Endothelial cell of umbilical vein (primary cell): ENCODE data around the gene ARPC2. TPM values are rescaled to one million over a fixed set of nuclear protein-coding genes. Genes with fewer than 3 reads are reported as not detected.

Source experiments
- BruUV-seq: library from RNA; stranded (reverse); fragments of 400-500 nt; replicated peaks from 2 replicates; lab custom pipeline; 2021; lab: Mats Ljungman, UMichigan
- CTCF ChIA-PET: fragments of 300-600, 350-600 bp; sonication (Branson Sonifier 250); formaldehyde crosslinking; loops from one replicate; lab custom pipeline; 2021; ENCODE audit warnings: antibody characterized with exemption, inconsistent platforms; lab: Charles Lee
- POLR2A ChIA-PET: fragments of 300-600, 350-600 bp; sonication (Branson Sonifier 250); formaldehyde crosslinking; loops from one replicate; lab custom pipeline; 2021; ENCODE audit warnings: antibody characterized with exemption, inconsistent platforms; lab: Charles Lee
- DNase-seq: peaks from one replicate; pipeline ENCODE4 v3.0.0-alpha.2; 2011; ENCODE audit warnings: low read depth, low spot score
- FAIRE-seq: peaks from 2 replicates; lab custom pipeline; 2011; peaks lifted over from hg19 to GRCh38; lab: Jason Lieb, UNC
- H2AFZ ChIP-seq: 2 replicates; pipeline ENCODE4 v1.6.0; 2012; ENCODE audit warnings: low read depth, low read length, control low read depth, inconsistent platforms
- H3K27ac ChIP-seq: 2 replicates; pipeline ENCODE4 v1.5.1; 2011; ENCODE audit warnings: low read depth, mild to moderate bottlenecking, control low read depth, low read length, moderate library complexity; ENCODE audit not compliant: insufficient read depth
- H3K27me3 ChIP-seq, 2 experiments: 2 replicates each; pipeline versions ENCODE4 v1.6.0 to v1.6.1; 2011; ENCODE audit warnings: low read length in 2 of 2, mixed read lengths in 1 of 2; ENCODE audit not compliant: control insufficient read depth in 2 of 2, insufficient read depth in 2 of 2
- H3K36me3 ChIP-seq, 2 experiments: 2 replicates in 1 of 2; 3 replicates in 1 of 2; pipeline ENCODE4 v1.5.1; 2011; ENCODE audit warnings: low read length in 2 of 2, mild to moderate bottlenecking in 1 of 2, moderate library complexity in 1 of 2; ENCODE audit not compliant: control insufficient read depth in 2 of 2, insufficient read depth in 2 of 2; ENCODE audit errors: extremely low read depth in 1 of 2
- H3K4me1 ChIP-seq: 3 replicates; pipeline ENCODE4 v1.5.1; 2011; ENCODE audit warnings: mild to moderate bottlenecking, low read length; ENCODE audit not compliant: control insufficient read depth, insufficient read depth; ENCODE audit errors: extremely low read depth
- H3K4me2 ChIP-seq: 2 replicates; pipeline ENCODE4 v1.6.1; 2011; ENCODE audit warnings: low read length, control low read depth, mixed read lengths; ENCODE audit not compliant: insufficient read depth
- H3K4me3 ChIP-seq, 3 experiments: fragments of 200-600 bp in 1 of 3; sonication (generic), shearing (Covaris generic) in 1 of 3; replicated peaks in 1 of 3; 2 replicates each; pipeline ENCODE4 v1.5.1; 2011 to 2016; ENCODE audit warnings: control low read depth in 3 of 3, low read length in 3 of 3, mild to moderate bottlenecking in 2 of 3, inconsistent platforms in 1 of 3, low read depth in 1 of 3, moderate library complexity in 1 of 3; ENCODE audit not compliant: insufficient read depth in 1 of 3
- H3K79me2 ChIP-seq: 2 replicates; pipeline ENCODE4 v1.6.0; 2012; ENCODE audit warnings: low read length, inconsistent platforms; ENCODE audit not compliant: control insufficient read depth, insufficient read depth
- H3K9ac ChIP-seq: replicated peaks from 2 replicates; pipeline ENCODE3; 2011; ENCODE audit warnings: low read length, control low read depth; ENCODE audit not compliant: insufficient read depth; ENCODE audit errors: extremely low read depth
- H3K9me1 ChIP-seq: replicated peaks from 3 replicates; pipeline ENCODE4 v1.6.0; 2011; ENCODE audit warnings: mild to moderate bottlenecking, low read length; ENCODE audit not compliant: control insufficient read depth, insufficient read depth; ENCODE audit errors: extremely low read depth
- H3K9me3 ChIP-seq: replicated peaks from 2 replicates; pipeline ENCODE4 v1.5.1; 2012; ENCODE audit warnings: low read length, inconsistent platforms; ENCODE audit not compliant: control insufficient read depth, insufficient read depth
- H4K20me1 ChIP-seq: replicated peaks from 2 replicates; pipeline ENCODE3; 2011; ENCODE audit warnings: mild to moderate bottlenecking, low read length; ENCODE audit not compliant: control insufficient read depth, insufficient read depth; ENCODE audit errors: extremely low read depth
- EZH2 ChIP-seq: IDR thresholded peaks from 2 replicates; pipeline ENCODE4 v1.6.1; 2012; ENCODE audit warnings: borderline replicate concordance, low read depth, mild to moderate bottlenecking, moderate library complexity, low read length, inconsistent platforms; ENCODE audit not compliant: severe bottlenecking
- GATA2 ChIP-seq: IDR thresholded peaks from 2 replicates; pipeline ENCODE4 v1.7.0; 2011; ENCODE audit warnings: low read depth, mild to moderate bottlenecking, moderate library complexity, mixed read lengths, low read length; ENCODE audit not compliant: insufficient read length, insufficient read depth
- JUN ChIP-seq: IDR thresholded peaks from 2 replicates; pipeline ENCODE4 v1.6.1; 2011; ENCODE audit warnings: borderline replicate concordance, low read depth; ENCODE audit not compliant: insufficient read length, insufficient read depth
- MYC ChIP-seq: IDR thresholded peaks from one replicate; pipeline ENCODE4 v1.6.1; 2011; ENCODE audit warnings: mild to moderate bottlenecking, low read depth, low read length
- POLR2A ChIP-seq: IDR thresholded peaks from 2 replicates; pipeline ENCODE4 v1.6.1; 2012; ENCODE audit warnings: low read depth, mild to moderate bottlenecking, control low read depth, low read length
- POLR2AphosphoS5 ChIP-seq: IDR thresholded peaks from 2 replicates; pipeline ENCODE4 v1.6.1; 2012; ENCODE audit warnings: low read depth, mild to moderate bottlenecking, control low read depth, low read length, moderate library complexity; ENCODE audit not compliant: insufficient read depth
- dilution Hi-C: fragments of 300-500 bp; cut with MboI; formaldehyde crosslinking; loops from one replicate; pipeline ENCODE4 v1.15.0; 2019; ENCODE audit warnings: low sequenced_read_pairs; ENCODE audit not compliant: extremely low pct_ligation_motif_present
- intact Hi-C: fragments of 100-400 bp; cut with micrococcal nuclease; formaldehyde crosslinking; loops from one replicate; pipeline ENCODE4 v1.10.0; 2022
- polyA plus RNA-seq, 4 experiments: library from polyadenylated mRNA; depleted of rRNA in 3 of 4; stranded (reverse) in 3 of 4; unstranded in 1 of 4; fragments of >200 nt; gene quantifications; 2 replicates each; pipeline versions ENCODE4 v1.2.1 to v1.2.3, GENCODE V29; 2011 to 2012; ENCODE audit warnings: missing spikeins in 1 of 4
- total RNA-seq: library from RNA; stranded (reverse); gene quantifications from 2 replicates; pipeline ENCODE4 v1.2.3, GENCODE V29; 2021
- TF ChIP-seq, protein P1 (sequence below), 2 donors: IDR thresholded peaks; 1 replicate in 1 of 2; 2 replicates in 1 of 2; pipeline ENCODE4 v1.5.1; 2011; ENCODE audit warnings: low read length in 2 of 2, mild to moderate bottlenecking in 2 of 2, moderate library complexity in 2 of 2, control low read depth in 1 of 2, inconsistent platforms in 1 of 2, low read depth in 1 of 2; ENCODE audit not compliant: insufficient read depth in 1 of 2; ENCODE audit errors: extremely low read depth in 1 of 2
- TF ChIP-seq, protein P2 (sequence below): IDR thresholded peaks from 2 replicates; pipeline ENCODE4 v1.6.1; 2011; ENCODE audit not compliant: insufficient read depth, insufficient read length

The ARPC2 gene
- total and polyA plus RNA-seq, 2 donors (not counting 3 experiments of a cell fraction or from before 2014, with no cell fraction given): 417 to 455 TPM

DNA sequence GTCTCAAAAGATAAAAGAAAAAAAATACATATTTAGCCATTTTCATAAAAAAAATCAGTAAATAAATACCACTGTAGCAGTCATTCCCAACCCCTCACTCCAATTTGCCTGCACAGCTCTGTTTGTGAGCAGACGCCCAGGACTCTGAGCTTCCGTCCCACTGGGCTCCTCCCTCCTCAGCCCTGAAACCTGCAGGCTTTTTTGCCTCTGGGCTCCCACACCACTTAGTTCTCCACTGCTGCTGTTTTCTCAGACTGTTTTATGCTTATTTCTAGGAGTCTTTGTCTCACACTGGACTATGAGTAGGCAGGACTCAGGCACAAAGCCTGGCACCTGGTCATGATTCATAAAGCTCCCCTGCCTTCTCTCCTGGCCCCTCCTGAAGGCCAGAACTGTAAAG, 44.1 kb upstream of the ARPC2 start:
- Histone ChIP-seq H2AFZ (no peak overlapping the region), H3K9me3 (no peaks in the 10 kb centered on the region), H3K36me3 (no peaks in the 10 kb centered on the region), H3K79me2 (no peaks in the 10 kb centered on the region), H3K9ac (no peak overlapping the region), H3K27me3 (peaks cover 7 to 9% of the 10 kb centered on the region in 2 experiments), H3K4me1 (no peaks in the 10 kb centered on the region), H3K4me3 (no peak overlapping the region), H4K20me1 (no peaks in the 10 kb centered on the region), H3K9me1 (no peaks in the 10 kb centered on the region), H3K4me2 (no peak overlapping the region), H3K27ac (no peak overlapping the region)
- TF ChIP-seq, protein P1, sequence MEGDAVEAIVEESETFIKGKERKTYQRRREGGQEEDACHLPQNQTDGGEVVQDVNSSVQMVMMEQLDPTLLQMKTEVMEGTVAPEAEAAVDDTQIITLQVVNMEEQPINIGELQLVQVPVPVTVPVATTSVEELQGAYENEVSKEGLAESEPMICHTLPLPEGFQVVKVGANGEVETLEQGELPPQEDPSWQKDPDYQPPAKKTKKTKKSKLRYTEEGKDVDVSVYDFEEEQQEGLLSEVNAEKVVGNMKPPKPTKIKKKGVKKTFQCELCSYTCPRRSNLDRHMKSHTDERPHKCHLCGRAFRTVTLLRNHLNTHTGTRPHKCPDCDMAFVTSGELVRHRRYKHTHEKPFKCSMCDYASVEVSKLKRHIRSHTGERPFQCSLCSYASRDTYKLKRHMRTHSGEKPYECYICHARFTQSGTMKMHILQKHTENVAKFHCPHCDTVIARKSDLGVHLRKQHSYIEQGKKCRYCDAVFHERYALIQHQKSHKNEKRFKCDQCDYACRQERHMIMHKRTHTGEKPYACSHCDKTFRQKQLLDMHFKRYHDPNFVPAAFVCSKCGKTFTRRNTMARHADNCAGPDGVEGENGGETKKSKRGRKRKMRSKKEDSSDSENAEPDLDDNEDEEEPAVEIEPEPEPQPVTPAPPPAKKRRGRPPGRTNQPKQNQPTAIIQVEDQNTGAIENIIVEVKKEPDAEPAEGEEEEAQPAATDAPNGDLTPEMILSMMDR (IDR thresholded peaks at IDR 0.05; ENCODE audit: extremely low read depth in 1 of 2, insufficient read depth in 1 of 2, low read depth in 1 of 2, low read length in 2 of 2): no peak
- no peak for TF ChIP-seq GATA2
- TF ChIP-seq MYC: no peak
- TF ChIP-seq JUN: no peak
- TF ChIP-seq EZH2: no peak
- no peak for TF ChIP-seq POLR2A
- TF ChIP-seq, protein P2, sequence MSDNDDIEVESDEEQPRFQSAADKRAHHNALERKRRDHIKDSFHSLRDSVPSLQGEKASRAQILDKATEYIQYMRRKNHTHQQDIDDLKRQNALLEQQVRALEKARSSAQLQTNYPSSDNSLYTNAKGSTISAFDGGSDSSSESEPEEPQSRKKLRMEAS: no peak
- no peak for TF ChIP-seq POLR2AphosphoS5
- DNase-seq (no peak), FAIRE-seq (no peak)
- BruUV-seq: no TSS peak
- intact Hi-C loops (no loop called here), dilution Hi-C loops (no loop called here)
- ChIA-PET POLR2A (interaction anchor here (0.6 kb wide), 1 partner anchor 428 kb away, joined by 3 read pairs; no protein-coding TSS in a partner anchor), CTCF (interaction anchor here (1.8 kb wide), 1 partner anchor 17 kb away, joined by 4 read pairs; no protein-coding TSS in a partner anchor)
